ENCODE results near the gene SCAMP5. TPM values are rescaled to one million over a fixed set of nuclear protein-coding genes. Genes with fewer than 3 reads are reported as not detected.

Gene SCAMP5
- total RNA-seq, 1 experiment from 2014 or later = 70.1 TPM

- TF ChIP-seq STAT6 (CRISPR knock-in tag; conservative IDR thresholded peaks at IDR 0.05; ENCODE audit: low read depth) (no peak), OVOL2 (CRISPR knock-in tag; IDR thresholded peaks at IDR 0.05; ENCODE audit: borderline replicate concordance) (no peak), GABPB1 (CRISPR knock-in tag; IDR thresholded peaks at IDR 0.05) (no peak), KAT7 (CRISPR knock-in tag; IDR thresholded peaks at IDR 0.05; ENCODE audit: borderline replicate concordance) (no peak), ZMAT4 (CRISPR knock-in tag; IDR thresholded peaks at IDR 0.05) (no peak), ERG (CRISPR knock-in tag; IDR thresholded peaks at IDR 0.05) (no peak)
- TF ChIP-seq, protein P1, sequence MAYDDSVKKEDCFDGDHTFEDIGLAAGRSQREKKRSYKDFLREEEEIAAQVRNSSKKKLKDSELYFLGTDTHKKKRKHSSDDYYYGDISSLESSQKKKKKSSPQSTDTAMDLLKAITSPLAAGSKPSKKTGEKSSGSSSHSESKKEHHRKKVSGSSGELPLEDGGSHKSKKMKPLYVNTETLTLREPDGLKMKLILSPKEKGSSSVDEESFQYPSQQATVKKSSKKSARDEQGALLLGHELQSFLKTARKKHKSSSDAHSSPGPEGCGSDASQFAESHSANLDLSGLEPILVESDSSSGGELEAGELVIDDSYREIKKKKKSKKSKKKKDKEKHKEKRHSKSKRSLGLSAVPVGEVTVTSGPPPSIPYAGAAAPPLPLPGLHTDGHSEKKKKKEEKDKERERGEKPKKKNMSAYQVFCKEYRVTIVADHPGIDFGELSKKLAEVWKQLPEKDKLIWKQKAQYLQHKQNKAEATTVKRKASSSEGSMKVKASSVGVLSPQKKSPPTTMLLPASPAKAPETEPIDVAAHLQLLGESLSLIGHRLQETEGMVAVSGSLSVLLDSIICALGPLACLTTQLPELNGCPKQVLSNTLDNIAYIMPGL (CRISPR knock-in tag; IDR thresholded peaks at IDR 0.05) = no peak
These were observed 73.4 kb downstream of the SCAMP5 start (continued) for GRCh38 chr15:75068748-75069147.

DNA sequence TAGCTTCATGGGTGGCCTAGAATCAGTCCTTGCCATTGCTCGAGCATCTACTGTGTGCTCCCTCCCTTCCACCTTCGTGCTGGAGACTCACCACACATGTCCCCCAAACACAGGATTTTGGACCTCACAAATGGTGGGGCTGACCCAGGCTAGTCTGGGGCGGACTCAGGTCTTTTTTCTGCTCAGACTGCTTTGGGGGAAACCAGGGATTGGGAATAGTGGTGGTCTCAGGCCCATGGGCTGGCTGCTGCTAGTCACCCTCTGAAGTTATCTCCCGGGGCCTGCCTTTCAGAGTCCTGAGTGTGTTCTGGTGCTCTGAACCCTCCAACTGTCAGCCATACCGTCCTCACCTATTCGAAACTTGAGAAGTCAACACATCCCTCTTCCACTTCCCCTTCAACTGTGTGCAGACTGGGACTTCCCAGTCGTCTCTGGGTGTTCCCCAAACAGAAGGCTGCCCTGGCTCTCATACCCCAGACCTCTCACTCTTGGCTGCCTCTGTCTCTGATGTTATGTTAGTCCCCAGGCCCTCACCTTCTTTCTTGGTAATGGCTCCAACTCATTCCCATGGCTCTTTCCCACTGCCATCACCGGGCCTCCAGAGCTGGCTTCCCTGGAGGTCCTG, 74.0 kb downstream of the SCAMP5 start:
- H3K4me1 Mint-ChIP-seq = peaks cover 12% of the 10 kb centered on the region
- CTCF ChIA-PET = no interaction called here
- H3K27ac Mint-ChIP-seq = no peak overlapping the region
- no peak overlapping the region for H3K4me3 Mint-ChIP-seq
- no peak for DNase-seq (ENCODE audit: low spot score)
- no peak for TF ChIP-seq IRF1 (CRISPR knock-in tag; IDR thresholded peaks at IDR 0.05)
- TF ChIP-seq, protein P2, sequence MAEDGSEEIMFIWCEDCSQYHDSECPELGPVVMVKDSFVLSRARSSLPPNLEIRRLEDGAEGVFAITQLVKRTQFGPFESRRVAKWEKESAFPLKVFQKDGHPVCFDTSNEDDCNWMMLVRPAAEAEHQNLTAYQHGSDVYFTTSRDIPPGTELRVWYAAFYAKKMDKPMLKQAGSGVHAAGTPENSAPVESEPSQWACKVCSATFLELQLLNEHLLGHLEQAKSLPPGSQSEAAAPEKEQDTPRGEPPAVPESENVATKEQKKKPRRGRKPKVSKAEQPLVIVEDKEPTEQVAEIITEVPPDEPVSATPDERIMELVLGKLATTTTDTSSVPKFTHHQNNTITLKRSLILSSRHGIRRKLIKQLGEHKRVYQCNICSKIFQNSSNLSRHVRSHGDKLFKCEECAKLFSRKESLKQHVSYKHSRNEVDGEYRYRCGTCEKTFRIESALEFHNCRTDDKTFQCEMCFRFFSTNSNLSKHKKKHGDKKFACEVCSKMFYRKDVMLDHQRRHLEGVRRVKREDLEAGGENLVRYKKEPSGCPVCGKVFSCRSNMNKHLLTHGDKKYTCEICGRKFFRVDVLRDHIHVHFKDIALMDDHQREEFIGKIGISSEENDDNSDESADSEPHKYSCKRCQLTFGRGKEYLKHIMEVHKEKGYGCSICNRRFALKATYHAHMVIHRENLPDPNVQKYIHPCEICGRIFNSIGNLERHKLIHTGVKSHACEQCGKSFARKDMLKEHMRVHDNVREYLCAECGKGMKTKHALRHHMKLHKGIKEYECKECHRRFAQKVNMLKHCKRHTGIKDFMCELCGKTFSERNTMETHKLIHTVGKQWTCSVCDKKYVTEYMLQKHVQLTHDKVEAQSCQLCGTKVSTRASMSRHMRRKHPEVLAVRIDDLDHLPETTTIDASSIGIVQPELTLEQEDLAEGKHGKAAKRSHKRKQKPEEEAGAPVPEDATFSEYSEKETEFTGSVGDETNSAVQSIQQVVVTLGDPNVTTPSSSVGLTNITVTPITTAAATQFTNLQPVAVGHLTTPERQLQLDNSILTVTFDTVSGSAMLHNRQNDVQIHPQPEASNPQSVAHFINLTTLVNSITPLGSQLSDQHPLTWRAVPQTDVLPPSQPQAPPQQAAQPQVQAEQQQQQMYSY (CRISPR knock-in tag; IDR thresholded peaks at IDR 0.05) = no peak
- no peak for TF ChIP-seq ZNF219 (CRISPR knock-in tag; IDR thresholded peaks at IDR 0.05; ENCODE audit: borderline replicate concordance)
- TF ChIP-seq, protein P3, sequence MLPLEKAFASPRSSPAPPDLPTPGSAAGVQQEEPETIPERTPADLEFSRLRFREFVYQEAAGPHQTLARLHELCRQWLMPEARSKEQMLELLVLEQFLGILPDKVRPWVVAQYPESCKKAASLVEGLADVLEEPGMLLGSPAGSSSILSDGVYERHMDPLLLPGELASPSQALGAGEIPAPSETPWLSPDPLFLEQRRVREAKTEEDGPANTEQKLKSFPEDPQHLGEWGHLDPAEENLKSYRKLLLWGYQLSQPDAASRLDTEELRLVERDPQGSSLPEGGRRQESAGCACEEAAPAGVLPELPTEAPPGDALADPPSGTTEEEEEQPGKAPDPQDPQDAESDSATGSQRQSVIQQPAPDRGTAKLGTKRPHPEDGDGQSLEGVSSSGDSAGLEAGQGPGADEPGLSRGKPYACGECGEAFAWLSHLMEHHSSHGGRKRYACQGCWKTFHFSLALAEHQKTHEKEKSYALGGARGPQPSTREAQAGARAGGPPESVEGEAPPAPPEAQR (CRISPR knock-in tag; IDR thresholded peaks at IDR 0.05) = no peak
- no peak for TF ChIP-seq ZNF396 (CRISPR knock-in tag; IDR thresholded peaks at IDR 0.05; ENCODE audit: borderline replicate concordance)
- no peak for TF ChIP-seq JAZF1 (CRISPR knock-in tag; IDR thresholded peaks at IDR 0.05)
- TF ChIP-seq HMGA2 (CRISPR knock-in tag; IDR thresholded peaks at IDR 0.05) = no peak
- TF ChIP-seq, protein P4, sequence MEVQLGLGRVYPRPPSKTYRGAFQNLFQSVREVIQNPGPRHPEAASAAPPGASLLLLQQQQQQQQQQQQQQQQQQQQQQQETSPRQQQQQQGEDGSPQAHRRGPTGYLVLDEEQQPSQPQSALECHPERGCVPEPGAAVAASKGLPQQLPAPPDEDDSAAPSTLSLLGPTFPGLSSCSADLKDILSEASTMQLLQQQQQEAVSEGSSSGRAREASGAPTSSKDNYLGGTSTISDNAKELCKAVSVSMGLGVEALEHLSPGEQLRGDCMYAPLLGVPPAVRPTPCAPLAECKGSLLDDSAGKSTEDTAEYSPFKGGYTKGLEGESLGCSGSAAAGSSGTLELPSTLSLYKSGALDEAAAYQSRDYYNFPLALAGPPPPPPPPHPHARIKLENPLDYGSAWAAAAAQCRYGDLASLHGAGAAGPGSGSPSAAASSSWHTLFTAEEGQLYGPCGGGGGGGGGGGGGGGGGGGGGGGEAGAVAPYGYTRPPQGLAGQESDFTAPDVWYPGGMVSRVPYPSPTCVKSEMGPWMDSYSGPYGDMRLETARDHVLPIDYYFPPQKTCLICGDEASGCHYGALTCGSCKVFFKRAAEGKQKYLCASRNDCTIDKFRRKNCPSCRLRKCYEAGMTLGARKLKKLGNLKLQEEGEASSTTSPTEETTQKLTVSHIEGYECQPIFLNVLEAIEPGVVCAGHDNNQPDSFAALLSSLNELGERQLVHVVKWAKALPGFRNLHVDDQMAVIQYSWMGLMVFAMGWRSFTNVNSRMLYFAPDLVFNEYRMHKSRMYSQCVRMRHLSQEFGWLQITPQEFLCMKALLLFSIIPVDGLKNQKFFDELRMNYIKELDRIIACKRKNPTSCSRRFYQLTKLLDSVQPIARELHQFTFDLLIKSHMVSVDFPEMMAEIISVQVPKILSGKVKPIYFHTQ (CRISPR knock-in tag; IDR thresholded peaks at IDR 0.05) = no peak
- no peak for TF ChIP-seq NR3C1 (CRISPR knock-in tag; conservative IDR thresholded peaks at IDR 0.05; ENCODE audit: low read depth)
- TF ChIP-seq, protein P5, sequence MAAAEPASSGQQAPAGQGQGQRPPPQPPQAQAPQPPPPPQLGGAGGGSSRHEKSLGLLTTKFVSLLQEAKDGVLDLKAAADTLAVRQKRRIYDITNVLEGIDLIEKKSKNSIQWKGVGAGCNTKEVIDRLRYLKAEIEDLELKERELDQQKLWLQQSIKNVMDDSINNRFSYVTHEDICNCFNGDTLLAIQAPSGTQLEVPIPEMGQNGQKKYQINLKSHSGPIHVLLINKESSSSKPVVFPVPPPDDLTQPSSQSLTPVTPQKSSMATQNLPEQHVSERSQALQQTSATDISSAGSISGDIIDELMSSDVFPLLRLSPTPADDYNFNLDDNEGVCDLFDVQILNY (CRISPR knock-in tag; IDR thresholded peaks at IDR 0.05) = no peak
- no peak for TF ChIP-seq PRRX2 (CRISPR knock-in tag; IDR thresholded peaks at IDR 0.05)
- peaks cover 9% of the 10 kb centered on the region for H3K9me3 Mint-ChIP-seq
- POLR2A ChIA-PET = no interaction called here
- H3K36me3 Mint-ChIP-seq = peaks cover 7% of the 10 kb centered on the region
- no peak for ATAC-seq
- H3K27me3 Mint-ChIP-seq (ENCODE audit: low read depth) = peaks cover 24% of the 10 kb centered on the region

Data from WTC11 (cell line).